H1 (cell line): ENCODE measurements around the gene LONP2. TPM values are rescaled to one million over a fixed set of nuclear protein-coding genes. Genes with fewer than 3 reads are reported as not detected.
A peak's percentile ranks its signal among the peaks of the same experiment; 100 is the strongest.

Experiments used
- CTCF ChIA-PET: fragments of 300-600 bp; sonication (Branson Sonifier 250); formaldehyde crosslinking; loops from one replicate; lab custom pipeline; 2021; ENCODE audit not compliant: partially characterized antibody; lab: Charles Lee
- POLR2A ChIA-PET: fragments of 300-600 bp; sonication (Branson Sonifier 250); formaldehyde crosslinking; loops from one replicate; lab custom pipeline; 2021; ENCODE audit warnings: inconsistent platforms; ENCODE audit not compliant: partially characterized antibody; lab: Charles Lee
- DNase-seq, 2 experiments: peaks; one replicate each; pipeline versions ENCODE4 v3.0.0 to v3.0.0-alpha.2; 2010 to 2022; ENCODE audit warnings: low spot score in 2 of 2, low read depth in 1 of 2, mixed read lengths in 1 of 2
- FAIRE-seq: peaks from 2 replicates; lab custom pipeline; 2011; peaks lifted over from hg19 to GRCh38; lab: Jason Lieb, UNC
- H2AFZ ChIP-seq: 2 replicates; pipeline ENCODE4 v1.8.1; 2012; ENCODE audit warnings: low read length, inconsistent platforms
- H2AK5ac ChIP-seq: 2 replicates; pipeline ENCODE4 v1.6.1; 2013; ENCODE audit warnings: low read depth, low read length
- H2BK120ac ChIP-seq: replicated peaks from 2 replicates; pipeline ENCODE3; 2013; ENCODE audit warnings: low read depth, low read length, inconsistent platforms
- H2BK12ac ChIP-seq: 2 replicates; pipeline ENCODE4 v1.6.1; 2013; ENCODE audit warnings: low read depth, low read length
- H2BK15ac ChIP-seq: 2 replicates; pipeline ENCODE4 v1.6.1; 2013; ENCODE audit warnings: low read length
- H2BK20ac ChIP-seq: 2 replicates; pipeline ENCODE4 v1.6.1; 2013; ENCODE audit warnings: low read length
- H2BK5ac ChIP-seq: 2 replicates; pipeline ENCODE4 v1.6.1; 2013; ENCODE audit warnings: low read depth, low read length
- H3K14ac ChIP-seq: 2 replicates; pipeline ENCODE4 v1.6.1; 2013; ENCODE audit warnings: inconsistent platforms; ENCODE audit not compliant: insufficient read length
- H3K18ac ChIP-seq: 2 replicates; pipeline ENCODE4 v1.6.1; 2013; ENCODE audit warnings: low read length; ENCODE audit errors: extremely low read depth
- H3K23ac ChIP-seq: 2 replicates; pipeline ENCODE4 v1.6.1; 2013; ENCODE audit warnings: inconsistent platforms; ENCODE audit not compliant: insufficient read length
- H3K23me2 ChIP-seq: 2 replicates; pipeline ENCODE4 v1.6.1; 2013; ENCODE audit warnings: low read depth, low read length
- H3K27ac ChIP-seq: 2 replicates; pipeline ENCODE4 v1.6.1; 2011; ENCODE audit warnings: low read depth, low read length, inconsistent platforms
- H3K27me3 ChIP-seq, 4 experiments: replicated peaks in 1 of 4; 1 replicate in 1 of 4; 2 replicates in 3 of 4; pipeline versions ENCODE4 v1.6.1 to v1.8.1; 2011 to 2013; ENCODE audit warnings: low read length in 3 of 4, mild to moderate bottlenecking in 3 of 4, inconsistent platforms in 2 of 4, mixed read lengths in 2 of 4, moderate library complexity in 1 of 4; ENCODE audit not compliant: control insufficient read depth in 3 of 4, insufficient read depth in 3 of 4; ENCODE audit errors: extremely low read depth in 1 of 4
- H3K36me3 ChIP-seq, 4 experiments: 2 replicates each; pipeline versions ENCODE4 v1.6.1 to v1.8.1; 2011 to 2013; ENCODE audit warnings: mild to moderate bottlenecking in 4 of 4, low read length in 3 of 4, moderate library complexity in 2 of 4, control low read depth in 1 of 4, inconsistent platforms in 1 of 4; ENCODE audit not compliant: insufficient read depth in 4 of 4, control insufficient read depth in 2 of 4
- H3K4ac ChIP-seq: replicated peaks from 2 replicates; pipeline ENCODE3; 2013; ENCODE audit warnings: low read length, low read depth, mixed read lengths, inconsistent platforms; ENCODE audit not compliant: insufficient read length
- H3K4me1 ChIP-seq, 4 experiments: replicated peaks in 1 of 4; 1 replicate in 1 of 4; 2 replicates in 3 of 4; pipeline versions ENCODE4 v1.6.1 to v1.8.1; 2011 to 2013; ENCODE audit warnings: low read length in 3 of 4, inconsistent platforms in 2 of 4, mixed read lengths in 1 of 4; ENCODE audit not compliant: insufficient read depth in 4 of 4, control insufficient read depth in 3 of 4
- H3K4me2 ChIP-seq, 2 experiments: 2 replicates each; pipeline versions ENCODE4 v1.6.1 to v1.8.1; 2011 to 2013; ENCODE audit warnings: low read depth in 2 of 2, low read length in 2 of 2, control low read depth in 1 of 2, inconsistent platforms in 1 of 2, mild to moderate bottlenecking in 1 of 2; ENCODE audit not compliant: insufficient read depth in 1 of 2
- H3K4me3 ChIP-seq, 4 experiments: fragments of 200-600, 300-600 bp in 1 of 4; sonication (generic), shearing (Covaris generic), sonication (Bioruptor Twin) in 1 of 4; 2 replicates each; pipeline versions ENCODE4 v1.5.1 to v1.8.1; 2011 to 2016; ENCODE audit warnings: low read length in 4 of 4, low read depth in 3 of 4, control low read depth in 2 of 4, inconsistent platforms in 2 of 4, mild to moderate bottlenecking in 2 of 4, mixed read lengths in 1 of 4, moderate library complexity in 1 of 4; ENCODE audit not compliant: insufficient read depth in 2 of 4; ENCODE audit errors: extremely low read depth in 1 of 4
- H3K56ac ChIP-seq: replicated peaks from 2 replicates; pipeline ENCODE3; 2013; ENCODE audit warnings: low read depth, mild to moderate bottlenecking, mixed read lengths, low read length, inconsistent platforms; ENCODE audit not compliant: insufficient read length
- H3K79me1 ChIP-seq: 2 replicates; pipeline ENCODE4 v1.6.1; 2013; ENCODE audit warnings: low read depth, low read length, control low read depth
- H3K79me2 ChIP-seq, 2 experiments: 2 replicates each; pipeline versions ENCODE4 v1.6.1 to v1.8.1; 2012 to 2013; ENCODE audit warnings: low read length in 2 of 2, mild to moderate bottlenecking in 2 of 2, inconsistent platforms in 1 of 2; ENCODE audit not compliant: insufficient read depth in 2 of 2, control insufficient read depth in 1 of 2
- H3K9ac ChIP-seq, 4 experiments: replicated peaks in 1 of 4; 1 replicate in 1 of 4; 2 replicates in 3 of 4; pipeline versions ENCODE4 v1.6.1 to v1.8.1; 2011 to 2013; ENCODE audit warnings: low read depth in 3 of 4, low read length in 3 of 4, control low read depth in 2 of 4, mild to moderate bottlenecking in 2 of 4, moderate library complexity in 2 of 4, inconsistent platforms in 1 of 4; ENCODE audit errors: extremely low read depth in 1 of 4
- H3K9me3 ChIP-seq, 2 experiments: 2 replicates each; pipeline versions ENCODE4 v1.6.1 to v1.8.1; 2012 to 2013; ENCODE audit warnings: mild to moderate bottlenecking in 2 of 2, moderate library complexity in 2 of 2, control low read depth in 1 of 2, inconsistent platforms in 1 of 2, low read depth in 1 of 2, low read length in 1 of 2, mixed read lengths in 1 of 2; ENCODE audit not compliant: insufficient read depth in 2 of 2
- H4K20me1 ChIP-seq, 2 experiments: replicated peaks in 1 of 2; 2 replicates each; pipeline versions ENCODE3 to v1.8.1; 2011 to 2013; ENCODE audit warnings: inconsistent platforms in 2 of 2, low read length in 2 of 2, mild to moderate bottlenecking in 1 of 2; ENCODE audit not compliant: insufficient read depth in 2 of 2, control insufficient read depth in 1 of 2
- H4K5ac ChIP-seq: 2 replicates; pipeline ENCODE4 v1.6.1; 2013; ENCODE audit warnings: low read length, low read depth, mixed read lengths, inconsistent platforms; ENCODE audit not compliant: insufficient read length
- H4K8ac ChIP-seq: 2 replicates; pipeline ENCODE4 v1.8.0; 2013; ENCODE audit warnings: mild to moderate bottlenecking, moderate library complexity, low read length, inconsistent platforms; ENCODE audit not compliant: insufficient read depth; ENCODE audit errors: extremely low read depth
- H4K91ac ChIP-seq: replicated peaks from 2 replicates; pipeline ENCODE3; 2013; ENCODE audit warnings: low read length, mixed read lengths, inconsistent platforms; ENCODE audit not compliant: insufficient read length
- BCL11A ChIP-seq, 2 experiments: IDR thresholded peaks; one replicate each; pipeline ENCODE4 v1.6.1; 2011; ENCODE audit warnings: low read depth in 2 of 2, low read length in 2 of 2, mild to moderate bottlenecking in 2 of 2
- CBX5 ChIP-seq: fragments of 300-800, 300-1000 bp; sonication (generic); IDR thresholded peaks from 2 replicates; pipeline ENCODE4 v1.7.1; 2016; ENCODE audit warnings: antibody characterized with exemption, low read length, low read depth
- CTBP2 ChIP-seq: IDR thresholded peaks from 2 replicates; pipeline ENCODE4 v1.7.0; 2011; ENCODE audit warnings: borderline replicate concordance, mild to moderate bottlenecking, moderate library complexity, mixed read lengths, low read length; ENCODE audit not compliant: insufficient read depth, insufficient read length
- JUND ChIP-seq: IDR thresholded peaks from 2 replicates; pipeline ENCODE4 v1.6.1; 2011; ENCODE audit warnings: mild to moderate bottlenecking, improper control_type of control experiment, low read length
- PHF8 ChIP-seq: fragments of 200-600 bp; sonication (generic); conservative IDR thresholded peaks from 2 replicates; pipeline ENCODE4 v1.7.1; 2012; ENCODE audit warnings: low read depth, mild to moderate bottlenecking, inconsistent platforms, low read length, moderate library complexity
- POLR2A ChIP-seq, 2 experiments: IDR thresholded peaks; 1 replicate in 1 of 2; 2 replicates in 1 of 2; pipeline ENCODE4 v1.6.1; 2011; ENCODE audit warnings: low read depth in 2 of 2, low read length in 2 of 2, mild to moderate bottlenecking in 2 of 2; ENCODE audit errors: control extremely low read depth in 1 of 2
- POLR2AphosphoS5 ChIP-seq: IDR thresholded peaks from 2 replicates; pipeline ENCODE4 v1.6.1; 2011; ENCODE audit warnings: low read depth, low read length
- RBBP5 ChIP-seq: IDR thresholded peaks from 2 replicates; pipeline ENCODE4 v1.7.1; 2012; ENCODE audit warnings: low read depth, mild to moderate bottlenecking, inconsistent platforms, low read length, moderate library complexity, borderline replicate concordance
- RNF2 ChIP-seq: fragments of 200-900, 300-1000 bp; sonication (generic); IDR thresholded peaks from 2 replicates; pipeline ENCODE4 v1.7.1; 2016; ENCODE audit warnings: borderline replicate concordance, low read depth, mild to moderate bottlenecking, antibody characterized with exemption, low read length; ENCODE audit not compliant: poor library complexity, severe bottlenecking; ENCODE audit errors: missing control alignments
- SIN3A ChIP-seq, 2 experiments: IDR thresholded peaks in 1 of 2; conservative IDR thresholded peaks in 1 of 2; 2 replicates each; pipeline ENCODE4 v1.6.1; 2011 to 2012; ENCODE audit warnings: low read length in 2 of 2, improper control_type of control experiment in 1 of 2, low read depth in 1 of 2, mild to moderate bottlenecking in 1 of 2
- TBP ChIP-seq: IDR thresholded peaks from 2 replicates; pipeline ENCODE4 v1.6.1; 2011; ENCODE audit warnings: low read depth, low read length, improper control_type of control experiment
- TCF12 ChIP-seq: IDR thresholded peaks from 2 replicates; pipeline ENCODE4 v1.6.1; 2011; ENCODE audit warnings: low read depth, mild to moderate bottlenecking, low read length
- WGBS, 2 experiments: shearing (Covaris generic) in 1 of 2; methylation state at CpG; one replicate each; pipeline versions ENCODE4 v1.1.6 to v1.1.7; 2013 to 2015; ENCODE audit warnings: low lambda C conversion rate in 2 of 2, mixed read lengths in 2 of 2, inconsistent platforms in 1 of 2, low coverage in 1 of 2, missing lambda C conversion rate in 1 of 2; ENCODE audit not compliant: insufficient replicate concordance in 2 of 2, insufficient coverage in 1 of 2, insufficient read length in 1 of 2; ENCODE audit errors: extremely low coverage in 1 of 2, missing lambda C conversion rate in 1 of 2; 5-methylcytosine and 5-hydroxymethylcytosine counted together
- polyA plus RNA-seq, 7 experiments: library from polyadenylated mRNA; depleted of rRNA in 3 of 7; stranded (reverse) in 5 of 7; unstranded in 2 of 7; fragments of >200 nt in 5 of 7; fragments of 200-250 nt in 2 of 7; gene quantifications; 1 replicate in 5 of 7; 2 replicates in 1 of 7; 4 replicates in 1 of 7; pipeline versions ENCODE4 v1.2.1 to v1.2.3, GENCODE V29; 2011 to 2013; ENCODE audit warnings: missing spikeins in 2 of 7, mixed read lengths in 2 of 7
- total RNA-seq: library from RNA; stranded (reverse); fragmentation: NEBNext Ultra II Directional; extraction: Animal tissue kit (Norgen Biotek cat#: 25700); gene quantifications from 2 replicates; pipeline ENCODE4 v1.2.1, GENCODE V29; 2021

Gene LONP2
- total and polyA plus RNA-seq, 2 of the 8 experiments (the other 6 are each of a cell fraction or from before 2014, with no cell fraction given) = 8.1 to 23.1 TPM

DNA sequence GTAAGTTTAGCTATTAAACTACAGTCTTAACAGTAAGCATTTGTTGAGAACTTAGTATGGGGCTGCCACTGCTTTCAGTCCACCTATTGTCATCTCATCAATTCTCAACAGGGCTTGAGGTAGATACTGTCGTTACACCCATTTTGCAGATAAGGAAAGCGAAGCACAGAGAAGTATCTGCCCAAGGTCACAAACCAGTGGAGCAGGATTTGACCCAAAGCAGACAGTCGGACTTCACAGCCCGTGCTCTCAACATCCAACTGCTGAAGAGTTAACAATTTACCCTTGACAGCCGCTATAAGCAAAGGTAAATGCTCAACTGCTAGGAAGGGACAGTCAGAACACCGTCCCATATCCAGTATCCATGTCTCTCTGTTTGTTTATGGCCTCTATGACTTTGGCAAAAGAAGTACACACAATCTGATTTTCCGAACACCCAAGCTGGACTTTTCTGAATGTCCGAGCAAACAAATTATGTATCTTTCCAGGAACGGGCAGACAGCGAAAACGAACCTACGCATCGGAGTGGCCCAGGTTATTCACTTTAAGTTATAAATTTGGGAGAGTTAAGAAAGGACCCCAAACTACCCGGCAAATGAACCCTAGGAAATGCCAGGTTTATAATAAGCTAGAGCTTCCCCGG lies 139.9 kb downstream of the LONP2 start:
- Histone ChIP-seq H4K5ac (peak overlapping the region; percentile 41), H2BK15ac (no peak overlapping the region), H3K27me3 (no peaks in the 10 kb centered on the region), H3K18ac (peak overlapping the region; percentile 90), H3K23ac (peak overlapping the region; percentile 6), H3K4me2 (peak overlapping the region; percentile 75 to 86), H3K9me3 (no peaks in the 10 kb centered on the region), H2BK120ac (no peak overlapping the region), H3K36me3 (no peaks in the 10 kb centered on the region), H2BK12ac (peak overlapping the region; percentile 30; the same call in 1 of the 2 replicates), H2AK5ac (peak overlapping the region; percentile 93), H2AFZ (no peak overlapping the region), H3K79me2 (peaks cover 39 to 56% of the 10 kb centered on the region in 2 experiments), H3K79me1 (no peaks in the 10 kb centered on the region; the same call in 1 of the 2 replicates), H3K4me1 (peaks cover 0 to 13% (median 10%) of the 10 kb centered on the region in 4 experiments; a peak in 5 of 7 replicates), H3K27ac (peak overlapping the region; percentile 83), H3K9ac (peak overlapping the region; percentile 79 to 100 (median 89)), H4K91ac (peak overlapping the region; percentile 30), H3K56ac (peak overlapping the region; percentile 52), H3K23me2 (peaks cover 9% of the 10 kb centered on the region), H2BK5ac (peak overlapping the region; percentile 63; the same call in 1 of the 2 replicates), H3K4me3 (peak overlapping the region; percentile 80 to 96 (median 92)), H4K20me1 (peaks cover 5 to 7% of the 10 kb centered on the region in 2 experiments), H3K4ac (no peak overlapping the region), H2BK20ac (no peak overlapping the region), H4K8ac (peak overlapping the region; percentile 97; the same call in 1 of the 2 replicates), H3K14ac (peak overlapping the region; percentile 2)
- 5% methylated on average over 15 of the region's 15 CpGs; no CpG with 5 or more reads in 1 of the 2 experiments for WGBS, 2 experiments
- FAIRE-seq = no peak
- ChIA-PET POLR2A (interaction anchor here (0.6 to 11.9 kb wide), 11 partner anchors 10 to 142 kb away, joined by 3 to 156 read pairs (median 7); no protein-coding TSS in a partner anchor), CTCF (interaction anchor here (0.9 kb wide), 1 partner anchor 228 kb away, joined by 3 read pairs; no protein-coding TSS in a partner anchor)
- no peak for DNase-seq
- TF ChIP-seq JUND (no peak), PHF8 (no peak), SIN3A (conservative IDR thresholded peaks at IDR 0.05 in 1 of 2, IDR thresholded peaks at IDR 0.05 in 1 of 2; ENCODE audit: low read depth in 1 of 2, low read length in 2 of 2) (no peak), CBX5 (no peak), TBP (no peak), RNF2 (no peak), POLR2AphosphoS5 (no peak), BCL11A (IDR thresholded peaks at IDR 0.05; ENCODE audit: low read depth in 2 of 2, low read length in 2 of 2) (no peak), RBBP5 (0 out of 2 replicates have a peak, but pooled peaks have one; percentile 25), TCF12 (no peak), POLR2A (IDR thresholded peaks at IDR 0.05; ENCODE audit: control extremely low read depth in 1 of 2, low read depth in 2 of 2, low read length in 2 of 2) (peak in 1 of 2 experiments; percentile 4; a peak in 1 of 3 replicates), CTBP2 (no peak)
